NT2/D1 (cell line): Measurements from ENCODE around the gene SLC38A8.

Experiments
- SUZ12 ChIP-seq: IDR thresholded peaks from 2 replicates; pipeline ENCODE4 v1.6.1; 2011; ENCODE audit not compliant: insufficient read length, insufficient read depth; ENCODE audit errors: extremely low read depth
- YY1 ChIP-seq: IDR thresholded peaks from 2 replicates; pipeline ENCODE4 v1.6.1; 2011; ENCODE audit not compliant: insufficient read length, insufficient read depth
- ZNF274 ChIP-seq: IDR thresholded peaks from 2 replicates; pipeline ENCODE4 v1.6.1; 2011; ENCODE audit warnings: mild to moderate bottlenecking, low read depth, low read length

GRCh38 chr16:84007520-84007919 lies 35.1 kb downstream of the SLC38A8 start:
- TF ChIP-seq YY1 = no peak
- TF ChIP-seq ZNF274 = no peak
- TF ChIP-seq SUZ12 = no peak
